Embryonic facial prominence (tissue), 1 donor: Measurements from ENCODE around the gene PROP1.
"Not testable (repeated sequence)": the region's sequence is repeated elsewhere in the genome, so short reads cannot be mapped to it uniquely, and the experiment has no call there.

ENCODE experiments used
- DNase-seq: peaks from one replicate; pipeline ENCODE4 v3.0.0-alpha.2; 2016; ENCODE audit errors: extremely low spot score

Gene PROP1

GRCh38 chr5:177982072-177982727 lies 13.8 kb downstream of the PROP1 start:
- DNase-seq, result no peak

DNA sequence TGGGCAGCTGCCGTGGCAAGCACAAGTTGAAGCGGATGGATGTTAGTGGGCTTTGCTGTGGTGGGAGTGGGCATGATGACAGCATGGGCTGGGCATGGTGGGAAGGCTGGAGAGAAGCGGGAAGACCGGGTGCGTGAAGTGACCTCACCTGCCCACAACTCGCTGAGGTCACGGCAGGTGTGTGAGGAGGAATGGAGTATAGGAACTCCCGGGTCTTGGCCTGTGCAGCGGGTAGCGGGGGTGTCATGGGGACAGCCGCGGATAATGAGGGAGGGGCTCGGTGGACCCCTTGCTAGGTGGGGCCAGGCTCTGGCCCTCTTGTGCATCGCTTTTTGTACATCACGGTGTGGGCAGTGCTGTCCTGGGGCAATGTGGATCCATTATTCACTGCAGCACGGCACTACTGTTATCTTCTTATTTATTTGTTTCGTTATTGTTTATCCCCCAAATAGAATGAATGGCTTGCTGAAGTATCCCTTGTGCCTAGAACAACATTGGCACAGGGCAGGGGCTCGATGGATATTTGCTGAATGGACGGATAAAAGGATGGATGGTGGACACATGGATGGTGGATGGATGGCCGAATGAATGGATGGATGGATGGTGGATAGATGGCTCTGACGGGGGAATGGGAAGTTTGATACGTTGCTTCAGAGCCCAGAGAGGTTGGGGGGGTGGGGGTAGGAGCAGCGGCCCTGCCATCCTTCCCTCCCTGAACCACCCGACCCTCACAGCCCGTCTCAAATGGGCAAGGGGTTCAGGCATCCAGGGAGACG lies 14.6 kb downstream of the PROP1 start:
- DNase-seq, result no peak

- no peak for DNase-seq
Observed at GRCh38 chr5:177980743-177981151, 15.3 kb downstream of the PROP1 start.

- not testable (repeated sequence) for DNase-seq
Observed at GRCh38 chr5:177977600-177977999, 18.4 kb downstream of the PROP1 start.

DNA sequence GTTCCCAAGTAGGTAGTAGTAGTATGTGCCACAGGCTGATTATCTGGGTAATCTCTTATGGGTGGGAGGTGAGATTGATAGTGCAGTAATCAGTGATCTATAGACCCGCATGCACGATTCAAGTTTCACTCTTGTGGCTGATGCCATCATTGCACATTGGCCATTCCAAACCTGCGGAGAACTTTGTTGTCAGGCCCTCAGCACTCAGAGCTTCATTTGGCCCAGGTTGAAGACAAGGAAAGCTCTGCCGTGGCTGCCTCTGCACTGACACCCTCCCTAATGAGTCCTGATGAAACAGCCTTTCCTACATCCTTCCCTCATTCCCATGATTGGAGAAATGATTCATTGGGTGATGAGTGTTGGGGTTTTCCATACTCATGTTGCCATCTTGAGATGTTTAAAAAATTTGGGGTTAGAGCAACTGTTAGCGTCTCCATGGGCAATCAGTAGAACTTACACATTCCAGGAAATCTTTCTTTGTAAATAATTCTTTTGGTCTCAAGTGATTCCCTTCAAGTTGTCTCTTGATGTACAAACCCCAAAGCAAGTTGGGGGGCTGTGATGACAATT lies 22.9 kb downstream of the PROP1 start:
- DNase-seq, result no peak

DNA sequence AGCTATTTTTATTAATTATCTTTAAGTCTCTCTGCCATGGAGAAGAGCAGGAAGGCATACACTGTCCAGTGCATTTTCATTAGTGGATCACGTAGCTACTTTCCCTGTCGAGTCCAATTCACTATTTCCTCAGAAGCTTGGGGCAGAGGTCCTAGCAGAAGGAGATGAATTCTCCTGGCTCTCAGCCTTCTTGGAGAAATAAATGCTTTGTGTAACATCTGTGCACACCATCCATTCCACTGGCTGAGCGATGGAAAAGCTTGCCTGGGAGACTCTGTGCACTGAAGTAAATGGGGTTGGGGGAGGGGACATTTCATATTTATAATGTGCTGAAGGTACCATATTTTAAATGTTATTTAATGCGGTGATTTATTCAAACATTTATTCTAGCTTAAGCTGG lies 23.4 kb downstream of the PROP1 start:
- DNase-seq, result no peak

GRCh38 chr5:177972014-177972413 lies 24.0 kb downstream of the PROP1 start:
- not testable (repeated sequence) for DNase-seq

DNA sequence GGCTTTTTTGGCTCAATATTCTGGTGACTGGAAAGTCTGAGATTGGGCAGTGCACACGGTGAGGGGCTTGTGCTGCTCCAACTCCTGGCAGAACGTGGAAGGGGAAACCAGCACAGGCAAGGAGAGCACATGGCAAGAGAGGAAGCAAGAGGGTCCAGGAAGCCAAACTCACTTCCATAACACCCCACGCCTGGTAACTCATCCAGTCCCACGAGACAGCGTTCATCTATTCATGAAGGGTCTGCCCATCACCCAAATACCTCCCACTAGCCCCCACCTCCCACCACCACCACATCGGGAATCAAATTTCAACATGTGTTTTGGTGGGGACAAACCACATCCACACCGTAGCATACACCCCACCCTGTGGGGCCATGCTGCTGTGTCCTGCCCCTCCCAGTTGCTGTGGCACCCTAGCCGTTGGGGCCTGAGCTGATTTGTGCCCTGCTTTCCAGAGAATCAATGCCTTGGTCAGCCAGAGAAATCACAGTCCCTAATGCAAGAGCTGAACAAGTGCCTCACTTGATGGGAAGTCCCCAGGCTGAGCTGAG lies 27.3 kb downstream of the PROP1 start:
- DNase-seq, result no peak

DNA sequence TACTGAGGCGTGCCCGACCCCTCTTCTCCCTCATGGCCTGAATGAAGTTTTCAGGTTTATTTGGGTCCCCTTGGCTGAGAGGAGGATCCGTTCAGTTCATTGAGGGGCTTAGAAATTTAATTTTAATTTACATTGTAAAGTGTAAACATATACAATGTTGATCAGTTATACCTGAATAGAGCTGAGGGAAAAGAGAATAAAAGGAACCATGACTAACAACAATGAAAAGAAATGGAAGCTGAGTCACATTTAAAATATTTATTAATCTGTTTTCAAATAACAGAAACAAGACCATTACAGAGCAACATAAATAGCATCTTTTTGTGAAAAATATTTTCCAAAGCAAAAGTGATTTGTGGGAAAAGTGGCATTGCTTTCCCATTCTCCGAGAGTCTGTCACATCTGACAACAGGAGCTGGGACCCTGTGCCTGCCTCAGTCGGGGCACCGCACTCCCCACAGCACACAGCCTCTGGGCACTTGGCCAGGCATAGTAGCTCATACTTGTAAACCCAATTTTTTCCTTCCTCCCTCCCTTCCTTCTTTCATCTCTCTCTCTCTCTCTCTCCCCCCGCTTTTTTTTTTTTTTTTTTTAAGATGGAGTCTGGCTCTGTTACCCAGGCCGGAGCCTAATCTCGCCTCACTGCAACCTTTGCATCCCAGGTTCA lies 28.7 kb downstream of the PROP1 start:
- no peak for DNase-seq

DNA sequence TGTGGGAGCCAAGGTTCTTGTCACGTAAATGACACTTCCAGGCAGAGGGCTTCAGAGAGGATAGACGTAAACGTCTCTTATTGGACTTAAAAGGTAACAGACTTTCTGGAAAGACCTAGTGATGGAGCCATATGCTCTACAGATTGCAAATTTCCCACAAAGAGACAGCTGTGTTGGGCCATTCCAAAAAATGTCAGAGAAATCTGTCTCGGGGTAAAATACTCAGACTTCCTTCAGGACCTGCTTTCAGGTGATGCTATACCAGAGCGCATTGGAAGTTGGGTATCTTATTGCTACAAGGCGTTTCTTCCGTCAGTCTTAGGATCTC lies 29.2 kb downstream of the PROP1 start:
- DNase-seq, result no peak

GRCh38 chr5:177966009-177966838 lies 29.8 kb downstream of the PROP1 start:
- no peak for DNase-seq

DNA sequence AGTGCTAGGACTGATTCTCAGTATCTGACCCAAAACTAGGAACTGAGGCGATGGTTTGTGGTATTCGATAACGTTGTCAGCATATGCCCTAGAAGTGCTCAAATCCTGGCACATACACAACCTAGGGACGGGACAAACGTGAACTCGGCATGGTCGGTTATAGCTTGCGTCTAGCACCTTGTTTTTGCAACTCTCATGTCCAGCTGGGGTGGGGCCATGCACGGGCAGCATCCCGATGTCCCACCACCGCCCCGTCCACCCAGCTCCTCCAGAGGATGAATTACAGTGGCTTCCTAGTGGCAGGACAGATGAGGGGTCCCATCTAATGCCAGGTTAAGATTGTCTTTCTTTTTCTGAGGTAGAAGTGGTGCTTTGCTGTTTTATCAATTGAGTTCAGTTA lies 31.6 kb downstream of the PROP1 start:
- DNase-seq, result no peak

DNA sequence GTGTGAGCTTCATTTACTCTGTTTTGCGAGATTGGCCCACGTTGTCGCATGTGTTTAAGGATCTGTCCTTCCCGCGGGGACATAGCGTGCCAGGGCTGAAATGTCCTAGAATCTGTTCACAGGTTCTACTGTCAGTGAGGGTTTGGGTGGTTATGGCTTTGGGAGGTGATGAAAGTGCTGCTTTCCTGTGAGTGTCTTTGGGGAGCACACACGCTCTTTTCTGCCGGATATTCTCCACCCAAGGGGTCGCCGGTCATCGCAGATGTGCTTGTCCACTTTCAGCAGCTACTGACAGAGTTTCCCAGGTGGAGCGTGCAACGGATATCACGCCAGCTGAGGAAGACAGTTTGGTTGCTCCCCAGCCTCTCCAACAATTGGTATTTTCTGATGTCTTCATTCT lies 32.1 kb downstream of the PROP1 start:
- DNase-seq, result no peak

GRCh38 chr5:177959315-177959714 lies 36.7 kb downstream of the PROP1 start:
- no peak for DNase-seq

DNA sequence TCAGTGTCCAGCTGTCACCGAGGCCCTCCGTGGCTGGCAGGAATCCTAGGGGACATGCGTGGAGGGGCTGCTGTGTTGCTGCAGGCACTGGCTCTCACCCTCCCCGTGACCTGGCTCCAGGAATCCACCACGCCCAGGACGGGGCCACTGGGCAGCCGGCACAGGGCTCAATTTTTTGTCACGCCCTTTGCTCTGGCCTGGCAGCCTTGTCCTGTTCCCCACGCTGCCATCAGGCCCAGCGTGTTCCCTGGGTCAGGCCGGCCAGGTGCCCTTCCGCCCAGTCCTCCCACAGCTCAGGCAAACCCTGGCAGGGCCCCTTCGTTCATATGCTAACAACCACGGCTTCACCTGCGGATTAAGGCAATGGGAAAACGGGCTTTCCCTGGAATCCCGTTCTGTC lies 37.3 kb downstream of the PROP1 start:
- no peak for DNase-seq

- DNase-seq, result no peak
Observed at GRCh38 chr5:177957241-177957640, 38.8 kb downstream of the PROP1 start.

DNA sequence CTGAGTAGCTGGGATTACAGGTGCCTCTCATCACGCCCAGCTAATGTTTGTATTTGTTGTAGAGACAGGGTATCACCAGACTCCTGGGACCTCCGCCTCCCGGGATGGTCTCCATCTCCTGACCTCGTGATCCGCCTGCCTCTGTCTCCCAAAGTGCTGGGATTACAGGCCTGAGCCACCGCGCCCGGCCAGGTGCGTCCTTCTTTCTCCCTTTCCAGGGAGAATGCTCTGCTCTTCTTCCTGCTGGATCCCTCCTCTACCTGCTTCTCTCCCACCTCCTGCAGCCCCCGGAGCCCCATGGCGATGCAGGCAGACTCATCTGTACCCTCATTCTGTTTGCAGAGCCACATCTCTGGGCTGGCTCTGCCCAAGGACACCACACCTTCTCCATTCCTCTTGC lies 42.9 kb downstream of the PROP1 start:
- not testable (repeated sequence) for DNase-seq

DNA sequence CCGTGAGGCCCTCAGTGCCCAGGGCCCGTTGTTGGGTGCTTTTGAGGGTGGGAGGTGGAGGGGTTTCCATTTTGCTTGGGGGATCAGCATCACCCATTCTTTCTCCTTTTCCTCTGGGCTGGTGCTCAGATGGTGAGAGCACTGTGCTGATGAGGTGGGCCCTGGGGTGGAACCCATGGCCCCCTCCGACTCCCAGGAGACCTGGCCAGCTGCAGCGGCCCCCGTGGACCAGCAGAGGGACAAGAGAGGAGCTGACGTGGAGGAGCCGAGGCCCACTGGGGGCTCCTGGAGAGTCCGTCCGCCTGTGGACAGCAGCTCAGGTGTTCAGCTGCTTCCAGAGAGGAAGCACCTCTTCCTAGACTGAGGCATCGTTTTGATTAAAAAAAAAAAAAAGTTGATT lies 46.4 kb downstream of the PROP1 start:
- not testable (repeated sequence) for DNase-seq

GRCh38 chr5:177949065-177949464 lies 47.0 kb downstream of the PROP1 start:
- DNase-seq, result not testable (repeated sequence)

- DNase-seq, result not testable (repeated sequence)
Observed at GRCh38 chr5:177947912-177948311, 48.1 kb downstream of the PROP1 start.

DNA sequence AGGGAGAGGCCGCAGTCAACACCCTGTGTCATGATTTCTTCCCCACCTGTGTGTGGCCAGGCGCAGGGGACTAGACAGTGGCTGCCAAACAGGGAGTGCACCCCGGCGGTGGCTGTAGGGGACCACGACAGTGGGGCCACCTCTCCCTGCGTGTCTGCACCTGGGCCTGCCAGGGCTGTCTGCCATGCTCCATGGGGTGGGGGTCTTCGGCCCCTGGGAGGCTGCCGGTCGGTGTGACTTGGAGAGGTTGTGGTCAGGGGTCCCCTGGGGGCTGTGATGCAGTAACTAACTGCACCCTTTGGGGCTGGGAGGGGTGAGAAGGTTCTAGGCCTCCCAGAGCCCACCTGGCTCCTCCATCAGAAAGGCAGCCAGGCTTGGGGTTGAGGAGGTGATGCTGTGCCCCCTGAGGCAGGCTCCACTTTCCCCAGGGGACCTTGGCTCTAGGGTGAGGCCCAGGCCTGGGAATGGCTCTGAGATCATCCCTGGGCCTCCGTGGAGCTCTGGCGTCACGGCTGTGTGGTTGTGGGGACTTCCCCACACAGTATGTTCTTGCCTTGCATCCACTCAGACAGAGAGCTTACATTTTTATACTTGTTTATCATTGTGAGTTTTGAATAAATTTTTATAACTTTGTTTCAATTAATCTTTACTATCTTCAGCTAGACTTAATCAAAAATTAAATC lies 50.3 kb downstream of the PROP1 start:
- DNase-seq, result not testable (repeated sequence)
